ENCODE data around the gene SLC1A4. TPM values are rescaled to one million over a fixed set of nuclear protein-coding genes. Genes with fewer than 3 reads are reported as not detected.

Gene SLC1A4
- total and polyA plus RNA-seq, 10 of the 15 experiments (the other 5 are each of a cell fraction or from before 2014, with no cell fraction given) = 10.8 to 43.2 (median 27.7) TPM

DNA sequence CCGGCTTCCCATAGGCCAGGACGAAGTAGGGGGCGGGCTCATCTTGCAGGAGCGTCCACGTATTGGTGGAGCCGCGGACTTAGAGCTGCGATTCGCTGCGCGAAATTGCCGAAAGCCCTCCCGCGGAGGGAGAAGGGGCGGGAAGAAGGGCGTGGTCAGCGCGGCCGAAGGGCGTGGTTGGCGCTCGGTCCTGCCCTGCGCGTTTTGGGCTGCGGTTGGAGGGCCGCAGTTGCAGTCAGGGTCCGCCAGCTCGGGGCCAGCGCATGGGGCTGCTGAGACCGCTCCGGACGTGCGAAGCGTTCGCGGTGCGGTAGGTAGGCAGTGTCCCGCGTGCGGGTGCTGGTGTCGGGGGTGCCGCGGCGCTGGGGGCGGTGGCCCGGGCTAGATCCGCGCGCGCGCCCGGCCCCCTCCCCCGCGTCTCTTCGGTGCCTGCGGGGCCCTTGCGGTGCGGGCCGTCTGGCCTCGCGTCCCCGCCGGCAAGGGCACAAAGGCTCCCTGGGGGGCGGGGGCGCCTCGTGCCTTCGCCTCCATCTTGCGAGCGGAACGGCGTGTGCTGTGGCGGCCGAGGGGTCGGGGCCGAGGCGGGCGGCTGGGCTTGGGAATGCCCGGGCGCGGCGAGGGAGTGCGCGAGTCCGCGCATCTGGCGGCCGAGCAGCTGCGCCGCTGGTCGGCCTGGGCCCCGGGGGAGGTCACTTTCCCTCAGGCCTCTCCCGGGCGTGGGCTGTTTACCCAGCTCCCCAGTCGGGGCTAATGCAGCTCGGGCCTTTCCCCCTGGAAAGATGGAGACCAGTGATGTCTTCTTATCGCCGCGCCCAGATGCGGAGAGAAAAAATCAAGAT is 67.2 kb downstream of the SLC1A4 start, which contains the start of gene CEP68 (continued):
- TF ChIP-seq, protein P1, sequence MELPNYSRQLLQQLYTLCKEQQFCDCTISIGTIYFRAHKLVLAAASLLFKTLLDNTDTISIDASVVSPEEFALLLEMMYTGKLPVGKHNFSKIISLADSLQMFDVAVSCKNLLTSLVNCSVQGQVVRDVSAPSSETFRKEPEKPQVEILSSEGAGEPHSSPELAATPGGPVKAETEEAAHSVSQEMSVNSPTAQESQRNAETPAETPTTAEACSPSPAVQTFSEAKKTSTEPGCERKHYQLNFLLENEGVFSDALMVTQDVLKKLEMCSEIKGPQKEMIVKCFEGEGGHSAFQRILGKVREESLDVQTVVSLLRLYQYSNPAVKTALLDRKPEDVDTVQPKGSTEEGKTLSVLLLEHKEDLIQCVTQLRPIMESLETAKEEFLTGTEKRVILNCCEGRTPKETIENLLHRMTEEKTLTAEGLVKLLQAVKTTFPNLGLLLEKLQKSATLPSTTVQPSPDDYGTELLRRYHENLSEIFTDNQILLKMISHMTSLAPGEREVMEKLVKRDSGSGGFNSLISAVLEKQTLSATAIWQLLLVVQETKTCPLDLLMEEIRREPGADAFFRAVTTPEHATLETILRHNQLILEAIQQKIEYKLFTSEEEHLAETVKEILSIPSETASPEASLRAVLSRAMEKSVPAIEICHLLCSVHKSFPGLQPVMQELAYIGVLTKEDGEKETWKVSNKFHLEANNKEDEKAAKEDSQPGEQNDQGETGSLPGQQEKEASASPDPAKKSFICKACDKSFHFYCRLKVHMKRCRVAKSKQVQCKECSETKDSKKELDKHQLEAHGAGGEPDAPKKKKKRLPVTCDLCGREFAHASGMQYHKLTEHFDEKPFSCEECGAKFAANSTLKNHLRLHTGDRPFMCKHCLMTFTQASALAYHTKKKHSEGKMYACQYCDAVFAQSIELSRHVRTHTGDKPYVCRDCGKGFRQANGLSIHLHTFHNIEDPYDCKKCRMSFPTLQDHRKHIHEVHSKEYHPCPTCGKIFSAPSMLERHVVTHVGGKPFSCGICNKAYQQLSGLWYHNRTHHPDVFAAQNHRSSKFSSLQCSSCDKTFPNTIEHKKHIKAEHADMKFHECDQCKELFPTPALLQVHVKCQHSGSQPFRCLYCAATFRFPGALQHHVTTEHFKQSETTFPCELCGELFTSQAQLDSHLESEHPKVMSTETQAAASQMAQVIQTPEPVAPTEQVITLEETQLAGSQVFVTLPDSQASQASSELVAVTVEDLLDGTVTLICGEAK (IDR thresholded peaks at IDR 0.05; ENCODE audit: borderline replicate concordance) = no peak
- TF ChIP-seq, protein P2, sequence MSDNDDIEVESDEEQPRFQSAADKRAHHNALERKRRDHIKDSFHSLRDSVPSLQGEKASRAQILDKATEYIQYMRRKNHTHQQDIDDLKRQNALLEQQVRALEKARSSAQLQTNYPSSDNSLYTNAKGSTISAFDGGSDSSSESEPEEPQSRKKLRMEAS (IDR thresholded peaks at IDR 0.05; ENCODE audit: low read depth, low read length) = no peak
- TF ChIP-seq, protein P3, sequence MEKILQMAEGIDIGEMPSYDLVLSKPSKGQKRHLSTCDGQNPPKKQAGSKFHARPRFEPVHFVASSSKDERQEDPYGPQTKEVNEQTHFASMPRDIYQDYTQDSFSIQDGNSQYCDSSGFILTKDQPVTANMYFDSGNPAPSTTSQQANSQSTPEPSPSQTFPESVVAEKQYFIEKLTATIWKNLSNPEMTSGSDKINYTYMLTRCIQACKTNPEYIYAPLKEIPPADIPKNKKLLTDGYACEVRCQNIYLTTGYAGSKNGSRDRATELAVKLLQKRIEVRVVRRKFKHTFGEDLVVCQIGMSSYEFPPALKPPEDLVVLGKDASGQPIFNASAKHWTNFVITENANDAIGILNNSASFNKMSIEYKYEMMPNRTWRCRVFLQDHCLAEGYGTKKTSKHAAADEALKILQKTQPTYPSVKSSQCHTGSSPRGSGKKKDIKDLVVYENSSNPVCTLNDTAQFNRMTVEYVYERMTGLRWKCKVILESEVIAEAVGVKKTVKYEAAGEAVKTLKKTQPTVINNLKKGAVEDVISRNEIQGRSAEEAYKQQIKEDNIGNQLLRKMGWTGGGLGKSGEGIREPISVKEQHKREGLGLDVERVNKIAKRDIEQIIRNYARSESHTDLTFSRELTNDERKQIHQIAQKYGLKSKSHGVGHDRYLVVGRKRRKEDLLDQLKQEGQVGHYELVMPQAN (conservative IDR thresholded peaks at IDR 0.05) = peak; percentile 95
- TF ChIP-seq, protein P4, sequence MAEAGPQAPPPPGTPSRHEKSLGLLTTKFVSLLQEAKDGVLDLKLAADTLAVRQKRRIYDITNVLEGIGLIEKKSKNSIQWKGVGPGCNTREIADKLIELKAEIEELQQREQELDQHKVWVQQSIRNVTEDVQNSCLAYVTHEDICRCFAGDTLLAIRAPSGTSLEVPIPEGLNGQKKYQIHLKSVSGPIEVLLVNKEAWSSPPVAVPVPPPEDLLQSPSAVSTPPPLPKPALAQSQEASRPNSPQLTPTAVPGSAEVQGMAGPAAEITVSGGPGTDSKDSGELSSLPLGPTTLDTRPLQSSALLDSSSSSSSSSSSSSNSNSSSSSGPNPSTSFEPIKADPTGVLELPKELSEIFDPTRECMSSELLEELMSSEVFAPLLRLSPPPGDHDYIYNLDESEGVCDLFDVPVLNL (IDR thresholded peaks at IDR 0.05; ENCODE audit: low read depth, low read length) = no peak; the same call in 1 of the 2 replicates
- TF ChIP-seq, protein P5, sequence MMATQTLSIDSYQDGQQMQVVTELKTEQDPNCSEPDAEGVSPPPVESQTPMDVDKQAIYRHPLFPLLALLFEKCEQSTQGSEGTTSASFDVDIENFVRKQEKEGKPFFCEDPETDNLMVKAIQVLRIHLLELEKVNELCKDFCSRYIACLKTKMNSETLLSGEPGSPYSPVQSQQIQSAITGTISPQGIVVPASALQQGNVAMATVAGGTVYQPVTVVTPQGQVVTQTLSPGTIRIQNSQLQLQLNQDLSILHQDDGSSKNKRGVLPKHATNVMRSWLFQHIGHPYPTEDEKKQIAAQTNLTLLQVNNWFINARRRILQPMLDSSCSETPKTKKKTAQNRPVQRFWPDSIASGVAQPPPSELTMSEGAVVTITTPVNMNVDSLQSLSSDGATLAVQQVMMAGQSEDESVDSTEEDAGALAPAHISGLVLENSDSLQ (IDR thresholded peaks at IDR 0.05) = peak; percentile 49; the same call in 1 of the 2 replicates
- TF ChIP-seq POU2F2 (IDR thresholded peaks at IDR 0.05; ENCODE audit: borderline replicate concordance, low read depth, low read length) (0 out of 3 replicates have a peak, but pooled peaks have one; percentile 30), IRF3 (IDR thresholded peaks at IDR 0.05) (peak; percentile 86), KDM1A (IDR thresholded peaks at IDR 0.05; ENCODE audit: borderline replicate concordance) (no peak), PAX5 (IDR thresholded peaks at IDR 0.05; ENCODE audit: borderline replicate concordance, low read depth, low read length) (0 out of 2 replicates have a peak, but pooled peaks have one; percentile 9), TCF3 (IDR thresholded peaks at IDR 0.05; ENCODE audit: borderline replicate concordance, insufficient read depth, low read depth, low read length) (no peak), SMARCA5 (IDR thresholded peaks at IDR 0.05) (peak; percentile 81), NRF1 (conservative IDR thresholded peaks at IDR 0.05; ENCODE audit: low read depth, low read length) (0 out of 2 replicates have a peak, but pooled peaks have one; percentile 13), IRF5 (IDR thresholded peaks at IDR 0.05; ENCODE audit: borderline replicate concordance) (no peak)

All from GM12878 (cell line).